GM12878 (cell line): ENCODE results near the gene PRRC2A. TPM values are rescaled to one million over a fixed set of nuclear protein-coding genes. Genes with fewer than 3 reads are reported as not detected.

Experiments
- ATAC-seq: fragments of 200-7000 bp; cut with Tn5 transposase; 3 replicates; pipeline ENCODE4 v1.9.1; 2020; ENCODE audit warnings: mild to moderate bottlenecking, moderate library complexity
- BruUV-seq: library from RNA; stranded (reverse); fragments of 400-500 nt; replicated peaks from 2 replicates; lab custom pipeline; 2021; lab: Mats Ljungman, UMichigan
- CTCF ChIA-PET: fragments of 300-600 bp; sonication (Branson Sonifier 250); formaldehyde crosslinking; extraction: SDS; loops from one replicate; lab custom pipeline; 2021; ENCODE audit warnings: inconsistent platforms; lab: Yijun Ruan, JAX
- POLR2A ChIA-PET: fragments of 350-600 bp; formaldehyde crosslinking; extraction: SDS; loops from one replicate; lab custom pipeline; 2021; ENCODE audit warnings: inconsistent platforms; lab: Charles Lee
- RAD21 ChIA-PET: fragments of 300-600 bp; sonication (Branson Sonifier 250); formaldehyde crosslinking; loops from one replicate; lab custom pipeline; 2023; ENCODE audit warnings: antibody characterized with exemption; ENCODE audit not compliant: unreplicated experiment; lab: Charles Lee
- SMC1A ChIA-PET: fragments of 300-600 bp; sonication (Branson Sonifier 250); formaldehyde crosslinking; loops from one replicate; lab custom pipeline; 2023; ENCODE audit not compliant: unreplicated experiment, uncharacterized antibody; lab: Charles Lee
- DNase-seq: peaks from one replicate; pipeline ENCODE4 v3.0.0-alpha.2; 2011; ENCODE audit warnings: low read depth, low spot score
- FAIRE-seq: peaks from 3 replicates; lab custom pipeline; 2011; peaks lifted over from hg19 to GRCh38; lab: Jason Lieb, UNC
- H2AFZ ChIP-seq: 2 replicates; pipeline ENCODE4 v1.6.0; 2011; ENCODE audit warnings: low read depth, low read length, control low read depth; ENCODE audit not compliant: control insufficient read depth
- H3K27ac ChIP-seq: 2 replicates; pipeline ENCODE4 v1.5.1; 2011; ENCODE audit warnings: control low read depth; ENCODE audit not compliant: control insufficient read depth, insufficient read depth
- H3K27me3 ChIP-seq, 2 experiments: replicated peaks in 1 of 2; 2 replicates each; pipeline versions ENCODE4 v1.6.0 to v1.6.1; 2011; ENCODE audit warnings: low read length in 1 of 2; ENCODE audit not compliant: control insufficient read depth in 2 of 2, insufficient read depth in 2 of 2
- H3K36me3 ChIP-seq, 2 experiments: 2 replicates each; pipeline ENCODE4 v1.5.1; 2011; ENCODE audit warnings: low read length in 1 of 2; ENCODE audit not compliant: control insufficient read depth in 2 of 2, insufficient read depth in 2 of 2
- H3K4me1 ChIP-seq: 2 replicates; pipeline ENCODE4 v1.6.1; 2011; ENCODE audit warnings: mild to moderate bottlenecking, low read length, moderate library complexity, mixed read lengths; ENCODE audit not compliant: control insufficient read depth, insufficient read depth
- H3K4me2 ChIP-seq: 2 replicates; pipeline ENCODE4 v1.6.0; 2011; ENCODE audit warnings: control low read depth; ENCODE audit not compliant: control insufficient read depth, insufficient read depth
- H3K4me3 ChIP-seq: fragments of 200-600 bp; sonication (generic); 2 replicates; pipeline ENCODE4 v1.5.1; 2016
- H3K79me2 ChIP-seq: 2 replicates; pipeline ENCODE4 v1.6.0; 2011; ENCODE audit warnings: low read length; ENCODE audit not compliant: control insufficient read depth, insufficient read depth
- H3K9ac ChIP-seq: 2 replicates; pipeline ENCODE4 v1.8.0; 2011; ENCODE audit warnings: low read length, control low read depth, mixed read lengths; ENCODE audit not compliant: control insufficient read depth, insufficient read depth
- H3K9me3 ChIP-seq: replicated peaks from 3 replicates; pipeline ENCODE4 v1.5.1; 2011; ENCODE audit warnings: mild to moderate bottlenecking, low read length; ENCODE audit not compliant: control insufficient read depth, insufficient read depth
- H4K20me1 ChIP-seq: 2 replicates; pipeline ENCODE4 v1.6.0; 2011; ENCODE audit not compliant: control insufficient read depth, insufficient read depth
- IRF5 ChIP-seq: fragments of 450-650 bp; IDR thresholded peaks from 2 replicates; pipeline ENCODE4 v1.6.1; 2017; ENCODE audit warnings: borderline replicate concordance
- NRF1 ChIP-seq: conservative IDR thresholded peaks from 2 replicates; pipeline ENCODE4 v1.6.1; 2011; ENCODE audit warnings: mild to moderate bottlenecking, low read depth, low read length, improper control_type of control experiment
- SP1 ChIP-seq: IDR thresholded peaks from one replicate; pipeline ENCODE4 v1.6.1; 2011; ENCODE audit warnings: low read depth, low read length
- SRF ChIP-seq, 2 experiments: IDR thresholded peaks; 2 replicates each; pipeline ENCODE4 v1.6.1; 2011; ENCODE audit warnings: low read depth in 2 of 2, low read length in 2 of 2, mild to moderate bottlenecking in 1 of 2, moderate library complexity in 1 of 2
- ZBTB4 ChIP-seq: fragments of 450-650 bp; formaldehyde crosslinking; IDR thresholded peaks from 2 replicates; pipeline ENCODE4 v1.4.0; 2022; ENCODE audit warnings: mild to moderate bottlenecking, moderate library complexity
- ZBTB40 ChIP-seq: fragments of 450-650 bp; IDR thresholded peaks from 2 replicates; pipeline ENCODE4 v1.6.1; 2016; ENCODE audit warnings: mild to moderate bottlenecking, moderate library complexity, borderline replicate concordance
- WGBS: methylation state at CpG from one replicate; pipeline ENCODE4 v1.1.6; 2016; ENCODE audit warnings: low lambda C conversion rate; ENCODE audit not compliant: insufficient replicate concordance, insufficient coverage; ENCODE audit errors: missing lambda C conversion rate; 5-methylcytosine and 5-hydroxymethylcytosine counted together
- in situ Hi-C: fragments of 300-500 bp; cut with MboI; formaldehyde crosslinking; loops from 9 replicates; pipeline ENCODE4 v1.14.3; 2018; ENCODE audit warnings: mixed read lengths
- intact Hi-C: fragments of 100-400 bp; cut with micrococcal nuclease; formaldehyde crosslinking; loops from one replicate; pipeline ENCODE4 v1.14.2; 2022; ENCODE audit not compliant: unreplicated experiment
- polyA plus RNA-seq, 11 experiments: library from polyadenylated mRNA; depleted of rRNA in 4 of 11; unstranded in 6 of 11; stranded (reverse) in 5 of 11; fragments of >200 nt; fragmentation: Nextera tagmentation in 4 of 11; fragmentation: Illumina TruSeq in 1 of 11; extraction: Ambion mirVana in 4 of 11; extraction: Trizol in 1 of 11; gene quantifications; 1 replicate in 1 of 11; 2 replicates in 10 of 11; pipeline versions ENCODE4 v1.2.1 to v1.2.3, GENCODE V29; 2011 to 2016; ENCODE audit warnings: inconsistent platforms in 2 of 11, missing spikeins in 2 of 11, low read depth in 1 of 11
- total RNA-seq, 4 experiments: library from RNA; depleted of rRNA in 3 of 4; stranded (reverse); fragments of >200 nt in 3 of 4; fragmentation: Illumina TruSeq in 1 of 4; extraction: Trizol in 1 of 4; gene quantifications; 2 replicates each; pipeline versions ENCODE4 v1.2.1 to v1.2.3, GENCODE V29; 2013 to 2021

Gene PRRC2A
- total and polyA plus RNA-seq, 10 of the 15 experiments (the other 5 are each of a cell fraction or from before 2014, with no cell fraction given), result 0.40 to 244 (median 61.3) TPM

- no peak for TF ChIP-seq IRF5
- 0 out of 2 replicates have a peak, but pooled peaks have one; percentile 58 for TF ChIP-seq ZBTB4 (CRISPR knock-in tag)
- peak; percentile 81 for TF ChIP-seq SP1
These were observed 520 bp upstream of the PRRC2A start (continued) for GRCh38 chr6:31619805-31620585.

GRCh38 chr6:31621320-31621939 is 915 bp downstream of the PRRC2A start:
- DNase-seq, result no peak
- peak overlapping the region; percentile 86 for H3K4me3 ChIP-seq
- ChIA-PET POLR2A (interaction anchor here (0.6 to 5.2 kb wide), 18 partner anchors 11 to 313 kb away, joined by 3 to 58 read pairs (median 4); partner anchors contain the start of genes APOM, BAG6, C6orf47 and DDX39B), SMC1A (interaction anchor here (0.8 to 2.9 kb wide), 12 partner anchors 12 to 209 kb away, joined by 3 to 15 read pairs (median 6); partner anchors contain the start of genes BAG6, C6orf47, DDX39B and GPANK1), RAD21 (interaction anchor here (0.6 to 2.6 kb wide), 5 partner anchors 22 to 209 kb away, joined by 3 to 11 read pairs (median 5); partner anchors contain the start of genes ATP6V1G2, BAG6, NFKBIL1 and TNF), CTCF (interaction anchor here (0.9 to 3.0 kb wide), 9 partner anchors 22 to 82 kb away, joined by 3 to 17 read pairs (median 3); partner anchors contain the start of genes ABHD16A, ATP6V1G2, BAG6 and LY6G5C)
- no peak for ATAC-seq
- peaks cover 6% of the 10 kb centered on the region for H3K4me1 ChIP-seq
- in situ Hi-C loops (no loop called here), intact Hi-C loops (no loop called here)
- no peak for TF ChIP-seq NRF1
- peak; percentile 11; the same call in 1 of the 2 replicates for TF ChIP-seq ZBTB40
- TF ChIP-seq SRF (IDR thresholded peaks at IDR 0.05; ENCODE audit: low read depth in 2 of 2, low read length in 2 of 2), result no peak
- H3K27ac ChIP-seq, result peak overlapping the region; percentile 96
- H3K9me3 ChIP-seq, result no peaks in the 10 kb centered on the region
- BruUV-seq, result TSS peak; percentile 67
- H3K4me2 ChIP-seq, result peak overlapping the region; percentile 74
- H3K79me2 ChIP-seq, result peaks cover 42% of the 10 kb centered on the region
- peaks cover 21 to 31% of the 10 kb centered on the region in 2 experiments for H3K36me3 ChIP-seq
- H3K27me3 ChIP-seq, result no peaks in the 10 kb centered on the region
- FAIRE-seq, result no peak
- H2AFZ ChIP-seq, result no peak overlapping the region
- 2% methylated on average over 15 of the region's 15 CpGs for WGBS
- peaks cover 4% of the 10 kb centered on the region; the same call in 1 of the 2 replicates for H4K20me1 ChIP-seq
- peak overlapping the region; percentile 99 for H3K9ac ChIP-seq
